Measurements from ENCODE around the gene SLC2A11.

Gene SLC2A11

GRCh38 chr22:23832226-23833016, 25.3 kb upstream of the SLC2A11 start:
- DNase-seq = no peak

DNA sequence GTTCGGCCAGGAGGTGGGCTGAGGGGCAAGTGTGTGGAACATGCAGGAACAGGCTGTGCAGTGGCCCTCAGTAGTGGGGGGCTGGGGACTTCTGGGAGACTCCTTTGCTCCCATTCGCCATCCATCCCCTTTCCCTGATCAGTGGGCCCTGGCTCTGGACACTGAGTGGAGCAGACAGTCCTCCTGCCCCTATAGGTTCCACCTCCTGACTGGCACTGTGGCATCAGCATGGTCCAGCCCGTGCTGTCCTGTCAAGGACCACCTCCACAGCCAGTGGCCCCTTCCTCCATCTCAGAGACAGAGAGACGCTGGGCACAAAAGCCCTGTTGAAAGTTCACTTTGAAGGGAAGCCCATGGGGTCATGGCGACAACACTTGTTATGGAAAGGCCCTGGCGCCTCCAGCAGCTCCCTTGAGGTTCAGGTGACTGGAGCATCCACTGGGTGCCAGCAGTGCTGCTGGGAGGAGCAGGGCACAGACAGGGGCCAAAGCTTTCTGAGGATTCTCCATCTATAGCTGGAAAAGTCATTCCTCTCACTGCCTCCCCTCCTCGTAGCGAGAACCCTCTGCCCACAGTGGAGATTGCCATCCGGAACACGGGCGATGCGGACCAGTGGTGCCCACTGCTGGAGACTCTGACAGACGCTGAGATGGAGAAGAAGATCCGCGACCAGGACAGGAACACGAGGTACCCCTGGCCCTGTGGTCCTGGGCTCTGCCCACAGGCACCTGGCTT, 24.5 kb upstream of the SLC2A11 start:
- DNase-seq = no peak

GRCh38 chr22:23833911-23834317, 23.8 kb upstream of the SLC2A11 start:
- no peak for DNase-seq

DNA sequence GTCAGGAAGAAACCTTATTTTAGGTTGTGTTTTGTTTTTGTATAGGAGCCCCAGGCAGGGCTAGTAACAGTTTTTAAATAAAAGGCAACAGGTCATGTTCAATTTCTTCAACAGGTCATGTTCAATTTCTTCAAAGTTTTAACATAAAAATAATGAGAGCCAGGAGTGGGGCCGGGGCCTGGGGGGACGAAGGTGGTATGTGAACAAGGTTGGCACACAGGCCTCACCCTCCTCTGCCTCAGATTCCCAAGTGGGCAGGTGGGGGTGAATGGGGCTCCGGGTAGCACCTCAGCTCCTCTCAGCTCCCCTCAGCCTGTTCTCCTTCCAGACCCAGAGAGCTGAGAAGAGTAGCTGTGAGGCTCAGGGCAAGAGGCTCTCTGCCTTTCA, 23.3 kb upstream of the SLC2A11 start:
- no peak for DNase-seq

GRCh38 chr22:23834793-23835483, 22.7 kb upstream of the SLC2A11 start:
- no peak for DNase-seq

DNA sequence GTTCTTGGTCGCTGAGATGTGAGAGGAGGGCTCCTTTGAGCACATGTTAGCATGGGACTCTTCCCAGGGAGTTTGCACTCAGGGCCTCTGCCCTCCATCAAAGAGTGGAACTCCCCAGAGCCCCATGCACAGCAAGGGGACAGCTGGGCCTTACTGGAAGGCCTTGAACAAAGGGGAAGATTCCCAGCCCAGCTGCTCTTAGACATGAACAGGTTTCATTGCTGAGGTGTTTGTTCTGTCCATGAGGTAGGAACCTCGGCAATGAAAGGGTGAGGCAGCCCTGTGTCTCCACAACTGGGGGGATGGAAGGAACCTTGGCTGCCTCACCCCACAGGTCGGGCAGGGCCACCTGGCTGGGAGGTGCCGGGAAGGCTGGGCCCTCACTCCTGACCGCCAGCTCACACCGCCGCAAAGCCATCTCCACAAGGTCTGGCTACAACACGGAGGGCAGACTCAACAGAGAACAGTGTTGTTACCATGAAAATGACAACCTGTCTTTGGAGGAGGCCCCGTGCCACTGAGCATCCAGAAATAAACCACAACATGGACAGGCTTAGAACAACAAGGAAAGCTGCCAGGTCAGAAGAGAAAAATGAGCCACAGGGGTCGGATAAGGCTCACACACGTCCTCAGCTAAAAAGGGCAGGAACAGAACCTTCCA, 22.1 kb upstream of the SLC2A11 start:
- no peak for DNase-seq

- DNase-seq = no peak
These were observed 21.4 kb upstream of the SLC2A11 start for GRCh38 chr22:23836281-23836680.

DNA sequence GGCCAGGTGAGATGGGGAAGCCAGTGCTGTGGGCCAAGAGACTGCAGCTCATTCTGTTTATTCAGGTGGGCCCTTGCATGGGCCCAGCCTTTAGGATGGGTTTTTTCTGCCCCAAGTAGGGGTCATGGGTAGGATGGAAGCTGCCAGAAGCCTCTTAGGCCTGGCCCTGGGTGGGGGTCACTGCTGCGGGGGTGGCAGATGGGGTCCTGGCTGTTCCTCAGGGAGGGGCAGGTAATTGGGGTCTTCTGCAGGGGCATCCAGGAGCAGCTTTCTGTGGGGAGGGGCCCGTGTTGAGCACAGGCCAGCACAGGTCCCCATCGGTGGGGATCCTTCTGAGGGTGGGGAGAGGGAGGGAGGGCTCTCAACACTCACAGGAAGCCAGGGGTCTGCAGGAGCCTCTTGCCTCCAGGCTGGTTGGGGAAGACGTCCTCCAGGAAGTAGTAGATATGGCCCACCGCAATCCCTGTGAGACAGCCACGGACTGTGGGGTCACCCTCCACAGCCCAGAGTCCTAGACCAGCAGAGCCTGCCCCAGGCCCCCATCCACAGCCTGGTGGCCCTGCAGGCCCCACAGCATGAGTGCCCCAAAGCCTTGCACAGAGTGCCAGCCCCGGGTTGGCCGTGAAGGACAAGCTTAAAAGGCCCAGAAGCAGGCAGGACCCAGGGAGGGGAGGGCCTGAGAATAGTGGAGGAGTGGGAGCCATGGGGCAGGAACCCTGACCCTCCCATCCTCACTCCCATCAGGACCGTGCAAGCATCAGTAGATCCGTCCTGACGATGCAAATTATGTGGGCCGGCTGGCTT, 20.8 kb upstream of the SLC2A11 start:
- no peak for DNase-seq

DNA sequence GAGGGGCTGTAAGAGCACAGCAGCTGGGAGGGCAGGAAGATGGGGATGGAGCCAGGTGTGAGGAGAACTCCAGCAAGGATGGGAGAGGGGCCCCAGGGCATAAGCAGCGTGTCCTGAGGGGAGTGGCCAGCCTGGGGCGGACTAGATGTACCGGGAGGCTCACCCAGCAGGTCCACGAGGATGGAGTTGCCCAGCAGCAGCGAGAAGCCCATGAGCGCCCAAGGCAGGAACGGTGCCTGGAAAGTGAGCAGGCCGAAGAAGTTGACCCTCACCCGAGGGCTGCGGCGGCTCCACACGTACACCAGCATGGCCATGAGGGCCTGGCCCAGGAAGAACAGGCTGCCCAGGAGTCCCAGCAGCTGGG, 20.2 kb upstream of the SLC2A11 start:
- DNase-seq = no peak

GRCh38 chr22:23837911-23838680, 19.6 kb upstream of the SLC2A11 start:
- no peak for DNase-seq

DNA sequence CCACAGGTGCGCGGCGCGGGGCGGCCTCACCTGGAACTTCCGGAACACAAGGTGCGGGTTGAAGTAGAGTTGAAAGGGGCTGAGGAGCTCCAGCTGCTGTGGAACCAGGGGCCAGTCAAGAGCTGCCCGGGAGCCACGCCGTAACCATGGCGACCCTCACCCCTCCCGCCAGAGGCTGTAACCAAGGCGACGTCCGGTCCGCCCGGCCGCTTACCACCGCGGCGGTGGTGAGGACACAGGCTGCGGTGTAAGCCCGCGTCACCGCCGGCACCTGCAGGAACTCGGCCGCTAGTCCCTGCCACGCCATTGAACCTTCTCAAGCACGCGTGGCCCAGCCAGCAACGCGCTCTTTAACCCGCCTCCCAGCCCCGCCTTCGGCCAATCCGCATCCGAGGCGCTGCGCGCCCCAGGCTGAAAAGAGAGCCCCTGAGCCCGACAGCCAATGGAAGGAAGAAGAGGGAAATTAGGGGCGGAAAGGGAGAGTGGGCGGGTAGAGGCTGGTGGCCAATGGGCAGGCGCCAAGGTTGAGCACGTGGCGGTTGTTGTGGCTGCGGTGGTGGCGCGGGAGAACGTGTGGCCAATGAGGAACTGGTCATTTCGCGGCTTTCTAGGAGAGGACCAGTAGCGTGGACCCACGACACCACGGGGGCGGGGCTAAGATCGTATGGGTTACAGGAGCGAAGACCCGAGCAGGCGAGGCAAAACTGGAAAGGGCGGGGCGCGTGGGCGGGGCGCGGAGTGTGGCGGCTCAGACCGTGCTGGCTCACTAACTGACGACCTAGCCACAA, 18.8 kb upstream of the SLC2A11 start, which contains the start of gene DERL3:
DERL3 (minus strand) TSS at position 326 of the 788 bp plus-strand sequence; CDS start at position 307, 19 bp downstream.
- peak; percentile 91 for DNase-seq

GRCh38 chr22:23840026-23840425, 17.6 kb upstream of the SLC2A11 start:
- DNase-seq = no peak

- no peak for DNase-seq
These were observed 16.4 kb upstream of the SLC2A11 start for GRCh38 chr22:23841292-23841691.

DNA sequence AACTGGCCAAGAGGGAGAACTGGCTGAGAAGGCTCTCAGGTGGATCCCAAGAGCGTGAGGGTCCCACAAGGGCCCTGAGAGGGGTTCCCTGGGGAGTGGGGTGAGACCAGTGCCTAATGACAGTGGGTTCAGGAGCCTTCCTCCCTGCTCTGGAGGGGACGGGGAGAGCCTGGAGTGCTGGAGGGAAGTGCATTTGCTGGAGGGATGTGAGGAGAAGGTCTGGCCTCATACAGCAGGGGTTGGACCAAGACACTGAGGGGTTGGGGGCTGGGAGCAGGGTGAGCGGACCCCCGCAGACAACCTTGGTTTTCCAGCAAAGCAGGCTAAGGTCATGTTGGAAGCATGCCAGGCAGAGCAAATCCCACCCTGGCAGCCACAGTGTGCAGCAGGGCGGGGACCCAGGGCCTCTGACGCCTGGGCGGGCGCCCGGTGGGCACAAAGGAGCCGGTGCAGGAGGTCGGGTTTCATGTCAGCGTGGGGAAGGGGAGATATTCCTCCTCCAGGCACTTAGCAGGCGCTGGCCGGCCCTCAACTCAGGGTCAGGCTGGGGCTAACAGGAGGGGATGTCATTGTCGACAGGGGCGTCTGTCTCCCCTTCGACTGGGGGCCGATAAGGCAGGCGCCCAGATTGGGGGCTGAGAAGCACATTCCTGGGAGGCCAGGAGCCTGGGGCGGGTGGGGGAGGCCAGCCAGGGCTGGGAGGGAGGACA, 15.8 kb upstream of the SLC2A11 start:
- no peak for DNase-seq

DNA sequence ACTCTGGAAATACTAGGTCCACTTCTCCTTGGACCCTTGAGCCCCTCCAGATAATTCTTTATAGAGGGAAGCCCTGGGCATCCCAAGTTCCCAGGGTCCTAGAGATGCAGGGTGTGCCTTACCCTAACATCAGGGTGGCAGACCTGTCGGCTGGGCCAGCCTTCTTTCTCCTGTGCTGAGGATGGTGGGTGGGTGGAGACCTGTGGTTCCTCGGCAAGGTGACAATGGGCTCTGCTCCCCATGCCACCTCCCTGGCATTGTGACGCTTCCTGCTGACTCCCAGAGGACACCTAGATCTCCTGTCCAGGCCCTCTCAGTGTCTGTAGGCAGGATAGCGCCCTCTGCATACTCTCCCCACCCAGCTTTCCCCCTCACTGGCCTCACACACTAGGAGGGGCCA, 15.1 kb upstream of the SLC2A11 start:
- DNase-seq = no peak

GRCh38 chr22:23844739-23845202, 12.9 kb upstream of the SLC2A11 start:
- no peak for DNase-seq

- DNase-seq = no peak
These were observed 12.2 kb upstream of the SLC2A11 start for GRCh38 chr22:23845265-23846080.

DNA sequence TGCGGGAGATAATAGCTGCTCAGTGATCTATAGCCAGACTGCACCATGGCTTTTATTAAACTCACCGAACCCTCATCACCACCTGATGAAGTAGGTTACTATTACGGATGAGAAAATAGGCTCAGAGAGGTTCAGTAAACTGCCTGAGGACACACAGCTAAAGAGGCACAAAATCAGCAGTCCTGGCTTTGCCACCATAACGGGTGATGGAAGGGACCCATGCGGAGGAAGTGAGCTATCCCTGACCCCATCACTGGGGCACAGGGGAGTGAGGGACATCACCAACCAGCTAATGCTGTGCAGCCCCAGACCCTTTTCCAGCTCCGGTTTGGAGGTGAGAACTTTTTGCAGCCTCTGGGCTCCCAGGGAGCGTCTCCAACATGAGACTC, 11.6 kb upstream of the SLC2A11 start:
- no peak for DNase-seq

DNA sequence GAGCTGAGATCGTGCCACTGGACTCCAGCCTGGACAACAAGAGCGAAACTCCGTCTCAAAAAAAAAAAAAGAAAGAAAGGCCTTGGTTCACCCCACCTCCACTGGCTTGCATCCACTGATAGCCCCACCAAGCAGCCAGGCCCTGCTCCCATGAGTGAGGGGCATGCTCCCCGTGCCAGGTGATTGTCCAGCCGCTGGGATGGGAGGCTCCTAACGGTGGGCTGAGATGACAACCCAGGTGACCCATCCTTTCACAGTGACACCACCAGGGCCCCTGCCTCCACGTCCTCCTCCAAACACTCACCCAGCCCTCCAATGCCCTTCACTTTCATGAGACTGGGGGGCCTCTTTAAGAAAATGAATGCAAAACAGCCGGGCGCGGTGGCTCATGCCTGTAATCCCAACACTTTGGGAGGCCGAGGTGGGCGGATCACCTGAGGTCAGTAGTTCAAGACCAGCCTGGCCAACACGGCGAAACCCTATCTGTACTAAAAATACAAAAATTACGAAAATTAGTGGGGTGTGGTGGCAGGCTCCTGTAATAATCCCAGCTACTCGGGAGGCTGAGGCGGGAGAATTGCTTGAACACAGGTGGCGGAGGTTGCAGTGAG, 10.3 kb upstream of the SLC2A11 start:
- DNase-seq = no peak
